ENCODE results near the gene MB21D2.
A peak's percentile ranks its signal among the peaks of the same experiment; 100 is the strongest.

Gene MB21D2

GRCh38 chr3:192897005-192897404 is 20.7 kb downstream of the MB21D2 start:
- DNase-seq (ENCODE audit: low read depth in 2 of 2), result no peak
- TF ChIP-seq CTCF (IDR thresholded peaks at IDR 0.05; ENCODE audit: low read depth, low read length), result no peak
- no peak overlapping the region for H3K4me3 ChIP-seq (replicated peaks in 1 of 2; ENCODE audit: low read depth in 2 of 2, low read length in 2 of 2)

- H3K4me3 ChIP-seq (replicated peaks in 1 of 2; ENCODE audit: low read depth in 2 of 2, low read length in 2 of 2), result no peak overlapping the region
- no peak for DNase-seq (ENCODE audit: low read depth in 2 of 2)
- no peak for TF ChIP-seq CTCF (IDR thresholded peaks at IDR 0.05; ENCODE audit: low read depth, low read length)
Measured at GRCh38 chr3:192896208-192896607, 21.4 kb downstream of the MB21D2 start.

- H3K4me3 ChIP-seq (replicated peaks in 1 of 2; ENCODE audit: low read depth in 2 of 2, low read length in 2 of 2), result no peak overlapping the region
- DNase-seq (ENCODE audit: low read depth in 2 of 2), result no peak
- no peak for TF ChIP-seq CTCF (IDR thresholded peaks at IDR 0.05; ENCODE audit: low read depth, low read length)
Measured at GRCh38 chr3:192894676-192895075, 23.0 kb downstream of the MB21D2 start.

GRCh38 chr3:192892981-192893700 is 24.5 kb downstream of the MB21D2 start:
- DNase-seq (ENCODE audit: low read depth in 2 of 2), result peak; percentile 88 to 94
- TF ChIP-seq CTCF (IDR thresholded peaks at IDR 0.05; ENCODE audit: low read depth, low read length), result no peak
- H3K4me3 ChIP-seq (replicated peaks in 1 of 2; ENCODE audit: low read depth in 2 of 2, low read length in 2 of 2), result peak overlapping the region in 1 of 2 donors; percentile 15

- no peak for TF ChIP-seq CTCF (IDR thresholded peaks at IDR 0.05; ENCODE audit: low read depth, low read length)
- DNase-seq (ENCODE audit: low read depth in 2 of 2), result no peak
- no peak overlapping the region for H3K4me3 ChIP-seq (replicated peaks in 1 of 2; ENCODE audit: low read depth in 2 of 2, low read length in 2 of 2)
Measured at GRCh38 chr3:192890347-192891335, 27.0 kb downstream of the MB21D2 start.

GRCh38 chr3:192889679-192890078 is 28.0 kb downstream of the MB21D2 start:
- TF ChIP-seq CTCF (IDR thresholded peaks at IDR 0.05; ENCODE audit: low read depth, low read length), result no peak
- DNase-seq (ENCODE audit: low read depth in 2 of 2), result peak; percentile 36 to 45
- H3K4me3 ChIP-seq (replicated peaks in 1 of 2; ENCODE audit: low read depth in 2 of 2, low read length in 2 of 2), result no peak overlapping the region

Measured in cardiac fibroblast (primary cell).